ELR (cell line): ENCODE data around the gene HS6ST3.

Source experiments
- DNase-seq: peaks from one replicate; pipeline ENCODE4 v3.0.0-alpha.2; 2015; ENCODE audit warnings: low read depth

HS6ST3 gene

DNA sequence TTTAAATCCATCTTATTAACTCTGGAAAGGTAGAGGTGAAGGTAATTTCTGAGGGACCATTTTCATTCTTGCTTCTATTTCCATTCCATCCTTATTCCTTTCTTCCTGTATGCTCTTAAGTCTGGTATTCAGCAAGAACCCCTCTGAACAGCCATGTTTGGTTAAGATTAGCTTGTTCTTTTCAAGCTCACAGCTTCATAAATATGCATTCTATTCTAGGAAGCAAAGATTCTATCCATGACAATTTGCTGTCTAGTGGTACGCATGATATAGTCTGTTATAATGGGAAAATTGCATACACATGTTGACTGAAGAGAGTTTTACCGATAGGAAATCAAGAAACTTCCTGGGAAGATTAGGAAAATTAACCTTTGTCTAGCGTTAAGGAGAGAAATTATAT lies 218.7 kb downstream of the HS6ST3 start:
- DNase-seq: no peak

GRCh38 chr13:96314974-96315373 lies 225.1 kb downstream of the HS6ST3 start:
- DNase-seq: no peak

- DNase-seq: no peak
Measured at GRCh38 chr13:96338030-96338429, 248.1 kb downstream of the HS6ST3 start.

DNA sequence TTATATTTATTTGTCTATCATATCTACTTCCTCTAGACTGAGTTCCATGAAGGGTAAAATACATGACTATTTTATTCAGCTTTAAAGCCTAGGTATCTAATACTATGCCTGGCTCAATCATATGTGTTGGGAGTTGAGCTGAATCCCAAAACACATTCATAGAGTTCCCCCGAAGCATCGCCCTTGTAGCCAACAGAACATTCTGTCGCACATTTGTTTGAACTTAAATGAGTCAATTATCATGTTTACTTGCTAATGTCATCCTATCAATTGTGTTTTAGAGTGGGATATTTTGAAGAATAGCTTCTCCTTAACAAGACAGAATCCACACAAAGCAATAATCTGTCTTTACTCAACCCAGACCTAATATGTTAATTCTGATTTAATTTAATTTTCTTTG lies 252.4 kb downstream of the HS6ST3 start:
- no peak for DNase-seq

GRCh38 chr13:96342852-96343465 lies 253.1 kb downstream of the HS6ST3 start:
- no peak for DNase-seq

DNA sequence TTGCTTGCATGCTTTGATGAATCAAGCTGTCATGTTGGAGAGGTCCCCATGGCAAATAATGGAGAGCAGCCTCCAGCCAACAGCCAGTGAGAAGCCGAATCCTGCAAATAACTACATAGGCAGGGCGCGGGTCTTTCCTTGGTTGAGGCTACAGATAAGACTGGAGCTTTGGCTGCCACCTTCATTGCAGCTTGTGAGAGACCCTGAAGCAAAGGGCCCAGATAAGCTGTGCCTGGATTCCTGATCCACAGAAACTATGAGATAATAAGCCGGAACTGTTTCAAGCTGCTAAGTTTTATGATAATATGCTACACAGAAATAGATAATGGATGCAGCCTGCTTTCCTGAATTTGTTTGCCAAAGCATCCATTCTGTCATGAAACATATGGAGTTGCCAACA lies 257.0 kb downstream of the HS6ST3 start:
- DNase-seq: no peak

DNA sequence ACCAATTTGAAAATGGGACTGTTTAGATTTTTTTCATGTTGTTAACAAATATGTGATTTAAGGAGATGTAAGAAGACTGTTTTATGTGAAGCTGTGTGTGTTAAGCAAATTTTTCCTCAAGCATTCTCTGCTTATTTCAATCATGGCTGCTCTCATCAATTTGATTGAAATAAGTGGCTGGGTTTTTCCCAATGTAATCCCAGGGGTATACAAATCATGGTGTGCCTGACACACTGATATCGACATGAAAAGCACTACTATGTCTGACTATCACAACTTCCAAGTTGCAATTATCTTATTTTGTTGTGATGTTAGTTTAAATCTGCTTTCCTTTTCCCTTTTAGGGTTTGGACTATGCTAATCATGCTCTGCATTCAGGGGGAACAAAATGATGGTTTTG lies 283.7 kb downstream of the HS6ST3 start:
- no peak for DNase-seq

DNA sequence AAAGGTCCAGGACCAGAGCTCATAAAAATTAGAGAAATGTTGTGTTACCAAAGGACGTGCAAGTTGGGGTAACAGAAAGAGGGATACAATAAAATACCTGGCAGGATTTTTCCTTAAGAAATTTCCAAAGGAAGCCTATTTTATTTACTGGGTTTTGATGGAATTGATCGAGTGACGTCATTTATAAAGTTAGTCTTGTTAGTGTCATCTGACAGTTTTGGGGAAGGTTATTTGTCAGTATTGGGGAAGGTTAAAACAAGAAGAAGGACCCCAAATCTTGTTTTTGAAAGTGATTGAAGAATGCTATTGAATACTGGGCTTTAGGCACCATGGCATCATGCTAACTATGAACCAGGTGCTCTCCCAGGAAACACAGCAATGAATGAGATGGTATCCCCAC lies 287.9 kb downstream of the HS6ST3 start:
- DNase-seq: no peak

- no peak for DNase-seq
Measured at GRCh38 chr13:96379967-96380366, 290.1 kb downstream of the HS6ST3 start.

DNA sequence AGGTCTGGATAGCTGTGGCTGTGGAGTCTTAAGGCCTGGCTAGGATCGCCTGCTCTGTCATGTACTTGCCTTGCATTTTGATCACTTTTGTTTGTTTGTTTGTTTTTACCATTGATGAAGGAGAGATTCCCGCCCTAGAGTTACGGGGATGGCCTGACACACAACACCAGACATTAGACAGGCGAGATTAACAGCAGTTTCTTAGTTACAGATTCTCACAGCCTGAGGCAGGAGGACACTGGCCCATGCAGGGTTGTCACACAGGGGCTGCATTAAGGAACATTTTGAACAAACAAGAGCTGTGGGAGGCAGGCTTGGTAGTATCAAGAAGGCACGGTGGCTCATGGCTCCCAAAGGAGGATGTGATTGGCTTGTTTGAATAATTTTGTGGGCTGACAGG lies 291.8 kb downstream of the HS6ST3 start:
- DNase-seq: no peak

GRCh38 chr13:96388598-96388997 lies 298.7 kb downstream of the HS6ST3 start:
- no peak for DNase-seq

- no peak for DNase-seq
Measured at GRCh38 chr13:96391606-96392005, 301.7 kb downstream of the HS6ST3 start.

GRCh38 chr13:96397807-96398206 lies 307.9 kb downstream of the HS6ST3 start:
- DNase-seq: no peak

DNA sequence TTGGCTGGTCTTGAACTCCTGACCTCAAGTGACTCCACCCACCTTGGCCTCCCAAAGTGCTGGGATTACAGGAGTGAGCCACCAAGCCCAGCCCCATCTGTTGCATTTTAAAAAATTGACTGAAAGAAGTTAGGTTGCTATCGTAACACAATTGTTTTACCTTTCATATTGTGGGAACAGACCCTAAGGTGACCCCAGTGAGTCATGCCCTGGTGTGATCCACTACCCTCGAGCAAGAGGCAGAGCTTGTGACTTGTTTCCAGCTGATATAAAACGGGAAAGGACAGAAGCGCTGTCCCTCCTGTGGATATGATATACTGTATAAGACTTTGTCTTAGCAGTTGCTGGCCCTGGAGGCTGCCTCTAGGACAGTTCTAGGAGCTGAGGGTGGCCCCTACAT lies 308.6 kb downstream of the HS6ST3 start:
- DNase-seq: no peak

DNA sequence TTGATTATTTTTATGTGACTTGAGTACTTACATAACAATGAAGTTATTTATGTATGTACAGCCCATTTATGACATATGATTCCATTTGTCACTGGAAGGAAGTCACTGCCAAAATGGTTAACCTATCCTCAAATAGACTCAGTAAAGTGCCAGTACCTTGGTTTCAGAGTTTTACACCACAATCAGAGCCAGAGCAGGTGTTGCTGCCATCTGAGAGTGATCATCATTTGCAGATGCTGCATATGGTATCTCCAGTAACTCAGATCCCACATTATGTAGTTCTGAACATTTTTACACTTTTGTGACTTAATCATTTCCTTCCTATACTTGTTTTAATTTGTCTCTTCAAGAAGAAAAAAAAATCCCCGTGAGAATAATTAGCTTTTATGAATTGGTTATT lies 313.3 kb downstream of the HS6ST3 start:
- DNase-seq: no peak

DNA sequence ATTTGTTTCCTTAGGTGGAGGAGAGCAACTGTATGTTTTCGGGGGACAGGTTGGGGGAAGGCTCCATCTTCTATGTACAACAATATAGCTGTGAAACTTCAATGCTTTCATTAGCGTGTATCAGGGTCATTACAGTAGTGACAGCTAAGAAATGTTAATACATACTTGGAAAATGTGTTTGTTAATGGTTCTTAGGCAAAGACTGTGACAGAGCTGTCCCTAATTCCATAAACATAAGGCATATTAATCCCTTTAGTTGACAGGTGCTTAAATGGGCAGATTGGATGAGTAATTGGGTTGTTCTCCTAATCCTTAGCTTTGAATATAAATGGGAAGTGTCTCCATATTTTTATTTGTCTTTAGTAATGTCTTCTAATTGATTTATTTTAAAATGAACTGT lies 313.7 kb downstream of the HS6ST3 start:
- DNase-seq: no peak

DNA sequence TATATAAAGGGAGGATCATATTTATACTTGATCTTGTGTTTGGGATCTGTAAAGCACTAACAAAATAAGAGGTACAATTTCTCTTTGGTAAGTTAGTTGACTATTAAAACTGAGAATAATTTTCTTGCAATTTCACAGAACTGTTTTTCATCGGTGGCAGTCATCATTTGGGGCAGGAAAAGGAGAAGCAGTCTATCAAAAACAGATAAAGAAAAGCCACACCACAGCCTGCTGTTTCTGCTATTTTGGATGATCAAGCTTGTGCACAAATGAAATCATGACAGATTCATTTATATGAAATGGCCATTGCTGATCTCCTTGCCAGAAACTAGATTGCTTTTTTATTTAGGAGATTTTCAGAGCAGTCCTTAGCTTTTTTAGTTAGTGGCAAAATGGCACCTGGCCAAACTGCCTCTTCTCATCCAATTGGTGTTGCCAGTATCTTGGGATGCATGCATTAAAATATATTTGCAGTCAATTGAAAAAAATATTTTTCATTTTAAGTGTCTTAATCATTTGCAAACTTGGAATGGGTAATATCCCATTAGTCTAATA lies 326.0 kb downstream of the HS6ST3 start:
- DNase-seq: no peak

DNA sequence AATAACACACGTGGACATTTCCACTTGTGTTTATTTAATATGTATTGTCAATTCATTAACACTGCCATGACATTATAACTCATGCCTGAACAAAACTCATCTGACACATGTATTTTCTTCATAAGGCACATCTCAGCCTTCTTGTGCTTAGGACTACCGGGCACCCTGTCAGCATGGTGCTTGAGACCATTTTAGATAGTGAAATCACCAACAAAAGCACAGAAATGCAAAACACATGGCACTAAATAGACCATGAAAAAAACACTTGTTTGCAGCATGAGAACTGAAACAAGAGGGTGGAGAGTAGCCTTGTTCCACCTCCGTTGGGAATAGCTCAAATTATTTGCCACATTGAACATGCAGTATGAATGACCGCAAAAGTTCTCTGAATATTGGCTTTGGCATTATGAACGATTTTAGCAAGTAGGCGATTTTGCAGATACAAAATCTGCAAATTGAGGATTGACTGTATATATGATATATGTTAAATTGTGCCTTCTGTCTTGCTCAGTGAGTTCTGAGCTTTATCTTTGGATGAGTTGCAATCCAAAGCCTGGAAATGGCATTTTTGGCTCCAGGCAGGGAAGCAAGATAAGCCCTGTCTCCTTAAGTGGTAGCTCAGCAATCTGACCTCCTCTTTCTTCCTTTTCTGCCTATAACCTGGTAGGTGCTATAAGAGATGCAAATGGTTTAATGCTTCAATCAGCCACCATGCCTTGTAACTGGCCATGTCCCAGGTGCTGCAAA lies 328.2 kb downstream of the HS6ST3 start:
- DNase-seq: no peak

- no peak for DNase-seq
Measured at GRCh38 chr13:96421314-96421713, 331.4 kb downstream of the HS6ST3 start.

GRCh38 chr13:96422002-96422401 lies 332.1 kb downstream of the HS6ST3 start:
- no peak for DNase-seq

- DNase-seq: no peak
Measured at GRCh38 chr13:96426167-96426566, 336.3 kb downstream of the HS6ST3 start.

DNA sequence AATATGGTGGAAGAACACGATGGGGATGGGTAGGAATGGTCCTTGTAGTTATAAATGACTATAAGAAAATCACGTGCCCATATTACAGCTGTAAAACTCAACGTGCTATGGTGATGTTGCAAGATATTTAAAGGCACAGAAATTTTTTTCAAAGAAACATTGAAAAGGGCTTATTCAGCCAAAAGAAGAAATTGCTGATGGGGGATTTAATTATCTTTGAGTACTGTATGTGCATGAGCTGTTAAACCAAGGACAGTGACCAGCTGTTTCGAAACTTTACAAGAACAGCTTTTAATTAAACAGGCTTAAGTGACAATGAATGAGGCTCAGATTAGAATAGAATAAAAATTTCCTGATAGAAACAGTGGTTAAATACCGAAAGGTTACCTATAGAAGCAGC lies 339.0 kb downstream of the HS6ST3 start:
- DNase-seq: no peak

GRCh38 chr13:96431044-96431581 lies 341.2 kb downstream of the HS6ST3 start:
- DNase-seq: no peak
